SK-N-SH (cell line): ENCODE measurements around the gene DERL2. TPM values are rescaled to one million over a fixed set of nuclear protein-coding genes. Genes with fewer than 3 reads are reported as not detected.

Experiments
- CTCF ChIA-PET: fragments of 300-600, 350-600 bp; formaldehyde crosslinking; extraction: SDS; loops from one replicate; lab custom pipeline; 2021; lab: Yijun Ruan, JAX
- POLR2A ChIA-PET: fragments of 350-600 bp; sonication (Branson Sonifier 250); formaldehyde crosslinking; extraction: SDS; loops from one replicate; lab custom pipeline; 2020; ENCODE audit warnings: antibody characterized with exemption, inconsistent platforms; lab: Yijun Ruan, JAX
- DNase-seq: peaks from one replicate; pipeline ENCODE4 v3.0.0; 2012
- H2AFZ ChIP-seq: fragments of 200-600 bp; sonication (generic); 2 replicates; pipeline ENCODE4 v1.8.1; 2016; ENCODE audit warnings: antibody characterized with exemption, mild to moderate bottlenecking, low read depth
- H3F3A ChIP-seq: fragments of 200-600 bp; sonication (generic); replicated peaks from 2 replicates; pipeline ENCODE3; 2016; ENCODE audit warnings: antibody characterized with exemption, mild to moderate bottlenecking; ENCODE audit not compliant: insufficient read depth
- H3K27ac ChIP-seq, 2 experiments: fragments of 200-500 bp in 1 of 2; fragments of 200-600 bp in 1 of 2; sonication (Bioruptor generic) in 1 of 2; sonication (generic), shearing (Covaris generic) in 1 of 2; 2 replicates each; pipeline versions ENCODE4 v1.5.1 to v1.6.1; 2014 to 2016; ENCODE audit warnings: low read depth in 2 of 2, inconsistent platforms in 1 of 2, low read length in 1 of 2, mild to moderate bottlenecking in 1 of 2, mixed read lengths in 1 of 2
- H3K27me3 ChIP-seq: fragments of 200-600 bp; sonication (generic), shearing (Covaris generic); 2 replicates; pipeline ENCODE4 v1.6.1; 2016; ENCODE audit warnings: mixed run types; ENCODE audit not compliant: insufficient read depth
- H3K36me3 ChIP-seq, 2 experiments: fragments of 200-500 bp in 1 of 2; fragments of 200-600 bp in 1 of 2; sonication (Bioruptor generic) in 1 of 2; sonication (generic) in 1 of 2; replicated peaks in 1 of 2; 2 replicates each; pipeline versions ENCODE3 to v1.5.1; 2014 to 2016; ENCODE audit warnings: low read length in 1 of 2, mild to moderate bottlenecking in 1 of 2; ENCODE audit not compliant: insufficient read depth in 2 of 2, control insufficient read depth in 1 of 2
- H3K4me1 ChIP-seq, 2 experiments: fragments of 200-500 bp in 1 of 2; fragments of 200-600 bp in 1 of 2; sonication (Bioruptor generic) in 1 of 2; sonication (generic), shearing (Covaris generic) in 1 of 2; 2 replicates each; pipeline versions ENCODE4 v1.5.1 to v1.6.1; 2014 to 2016; ENCODE audit warnings: low read depth in 1 of 2, low read length in 1 of 2, mixed run types in 1 of 2; ENCODE audit not compliant: insufficient read depth in 2 of 2, control insufficient read depth in 1 of 2
- H3K4me2 ChIP-seq: fragments of 200-600 bp; sonication (generic), shearing (Covaris generic); 2 replicates; pipeline ENCODE4 v1.6.1; 2017; ENCODE audit warnings: mixed run types
- H3K4me3 ChIP-seq, 2 experiments: fragments of 200-500 bp in 1 of 2; fragments of 200-600 bp in 1 of 2; sonication (Bioruptor generic) in 1 of 2; sonication (generic), shearing (Covaris generic) in 1 of 2; 2 replicates each; pipeline versions ENCODE4 v1.5.1 to v1.8.1; 2014 to 2016; ENCODE audit warnings: low read depth in 2 of 2, inconsistent platforms in 1 of 2, low read length in 1 of 2, mild to moderate bottlenecking in 1 of 2, mixed read lengths in 1 of 2, moderate library complexity in 1 of 2
- H3K79me2 ChIP-seq: fragments of 200-600 bp; sonication (generic); 2 replicates; pipeline ENCODE4 v1.8.1; 2017; ENCODE audit warnings: mild to moderate bottlenecking; ENCODE audit not compliant: insufficient read depth
- H3K9ac ChIP-seq: fragments of 200-600 bp; sonication (generic); 2 replicates; pipeline ENCODE4 v1.6.1; 2017; ENCODE audit warnings: mixed run types
- H3K9me2 ChIP-seq: fragments of 200-600 bp; sonication (generic); 2 replicates; pipeline ENCODE4 v1.6.1; 2017; ENCODE audit warnings: mixed run types
- H3K9me3 ChIP-seq: fragments of 200-600 bp; sonication (generic); 2 replicates; pipeline ENCODE4 v1.6.1; 2017; ENCODE audit warnings: mixed run types, mild to moderate bottlenecking, moderate library complexity
- H4K20me1 ChIP-seq: fragments of 200-600 bp; sonication (generic); 2 replicates; pipeline ENCODE4 v1.6.1; 2017; ENCODE audit warnings: mild to moderate bottlenecking, mixed run types; ENCODE audit not compliant: insufficient read depth
- FOSL2 ChIP-seq: IDR thresholded peaks from 2 replicates; pipeline ENCODE4 v1.4.0; 2012; ENCODE audit warnings: low read depth, mild to moderate bottlenecking, moderate library complexity, borderline replicate concordance
- FOXJ3 ChIP-seq: sonication (generic); formaldehyde crosslinking; IDR thresholded peaks from 2 replicates; pipeline ENCODE4 v1.5.1; 2020; ENCODE audit warnings: mild to moderate bottlenecking, missing genetic modification reagents
- FOXM1 ChIP-seq: IDR thresholded peaks from 2 replicates; pipeline ENCODE4 v1.4.0; 2012; ENCODE audit warnings: low read depth, mild to moderate bottlenecking
- GABPA ChIP-seq: IDR thresholded peaks from 2 replicates; pipeline ENCODE4 v1.4.0; 2012; ENCODE audit warnings: low read depth, mild to moderate bottlenecking
- MEF2A ChIP-seq: IDR thresholded peaks from 2 replicates; pipeline ENCODE4 v1.4.0; 2012; ENCODE audit warnings: low read depth, borderline replicate concordance
- NFIC ChIP-seq: IDR thresholded peaks from 2 replicates; pipeline ENCODE4 v1.4.0; 2012; ENCODE audit warnings: borderline replicate concordance
- PBX3 ChIP-seq: IDR thresholded peaks from 2 replicates; pipeline ENCODE4; 2012
- SIN3A ChIP-seq: IDR thresholded peaks from 2 replicates; pipeline ENCODE4 v1.6.1; 2012; ENCODE audit warnings: low read depth, mild to moderate bottlenecking, low read length, moderate library complexity, borderline replicate concordance
- SMC3 ChIP-seq: IDR thresholded peaks from 2 replicates; pipeline ENCODE4 v1.6.1; 2012; ENCODE audit warnings: low read depth, low read length, improper control_type of control experiment
- WGBS: methylation state at CpG from one replicate; pipeline ENCODE4 v1.1.6; 2017; ENCODE audit warnings: low lambda C conversion rate; 5-methylcytosine and 5-hydroxymethylcytosine counted together
- polyA plus RNA-seq, 3 experiments: library from polyadenylated mRNA; depleted of rRNA; stranded (reverse); fragments of >200 nt; gene quantifications; 2 replicates each; pipeline ENCODE4 v1.2.3, GENCODE V29; 2012
- TF ChIP-seq, protein P1 (sequence below): IDR thresholded peaks from 2 replicates; pipeline ENCODE4 v1.4.0; 2012; ENCODE audit warnings: low read depth, borderline replicate concordance
- TF ChIP-seq, protein P2 (sequence below): fragments of 150-350 bp; IDR thresholded peaks from 2 replicates; pipeline ENCODE4 v1.6.1; 2016; ENCODE audit warnings: mild to moderate bottlenecking, low read depth, low read length
- TF ChIP-seq, protein P3 (sequence below): IDR thresholded peaks from 2 replicates; pipeline ENCODE4 v1.4.0; 2012; ENCODE audit warnings: low read depth, borderline replicate concordance
- TF ChIP-seq, protein P4 (sequence below): IDR thresholded peaks from 2 replicates; pipeline ENCODE4 v1.6.1; 2012; ENCODE audit warnings: mild to moderate bottlenecking, low read depth, low read length, moderate library complexity

Gene DERL2
- polyA plus RNA-seq, 1 of the 3 experiments (the other 2 are of a cell fraction): 42.5 TPM

DNA sequence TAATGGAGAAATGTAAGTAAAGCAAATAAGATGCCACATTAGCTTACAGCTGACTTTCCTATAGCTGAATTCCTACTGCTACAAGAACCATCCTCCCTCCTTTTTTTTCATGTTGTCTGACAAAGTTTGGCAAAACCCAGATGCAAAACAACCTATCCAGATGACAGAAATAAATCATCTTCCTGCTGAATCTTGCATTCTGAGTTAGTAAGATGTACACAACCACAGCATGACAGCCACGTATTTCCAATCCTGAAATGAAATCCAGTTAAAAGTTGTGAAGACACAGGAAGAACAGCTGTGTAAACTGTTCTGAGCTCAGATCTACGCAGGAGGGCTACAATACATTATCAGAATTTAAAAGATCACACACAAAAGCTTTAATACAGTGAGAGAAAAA, 12.1 kb downstream of the DERL2 start:
- Histone ChIP-seq H3K27ac (no peak overlapping the region), H3K4me2 (no peak overlapping the region), H3K4me3 (no peak overlapping the region), H3F3A (peaks cover 33% of the 10 kb centered on the region), H3K4me1 (no peaks in the 10 kb centered on the region), H3K9ac (no peak overlapping the region), H3K27me3 (no peaks in the 10 kb centered on the region), H3K9me3 (no peaks in the 10 kb centered on the region), H3K9me2 (no peaks in the 10 kb centered on the region), H2AFZ (no peak overlapping the region), H4K20me1 (no peaks in the 10 kb centered on the region), H3K36me3 (peaks cover 69 to 74% of the 10 kb centered on the region in 2 experiments), H3K79me2 (peaks cover 23% of the 10 kb centered on the region)
- no peak for DNase-seq
- TF ChIP-seq FOSL2: no peak
- TF ChIP-seq PBX3: no peak
- no peak for TF ChIP-seq MEF2A
- TF ChIP-seq, protein P1, sequence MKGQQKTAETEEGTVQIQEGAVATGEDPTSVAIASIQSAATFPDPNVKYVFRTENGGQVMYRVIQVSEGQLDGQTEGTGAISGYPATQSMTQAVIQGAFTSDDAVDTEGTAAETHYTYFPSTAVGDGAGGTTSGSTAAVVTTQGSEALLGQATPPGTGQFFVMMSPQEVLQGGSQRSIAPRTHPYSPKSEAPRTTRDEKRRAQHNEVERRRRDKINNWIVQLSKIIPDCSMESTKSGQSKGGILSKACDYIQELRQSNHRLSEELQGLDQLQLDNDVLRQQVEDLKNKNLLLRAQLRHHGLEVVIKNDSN: no peak
- TF ChIP-seq, protein P2, sequence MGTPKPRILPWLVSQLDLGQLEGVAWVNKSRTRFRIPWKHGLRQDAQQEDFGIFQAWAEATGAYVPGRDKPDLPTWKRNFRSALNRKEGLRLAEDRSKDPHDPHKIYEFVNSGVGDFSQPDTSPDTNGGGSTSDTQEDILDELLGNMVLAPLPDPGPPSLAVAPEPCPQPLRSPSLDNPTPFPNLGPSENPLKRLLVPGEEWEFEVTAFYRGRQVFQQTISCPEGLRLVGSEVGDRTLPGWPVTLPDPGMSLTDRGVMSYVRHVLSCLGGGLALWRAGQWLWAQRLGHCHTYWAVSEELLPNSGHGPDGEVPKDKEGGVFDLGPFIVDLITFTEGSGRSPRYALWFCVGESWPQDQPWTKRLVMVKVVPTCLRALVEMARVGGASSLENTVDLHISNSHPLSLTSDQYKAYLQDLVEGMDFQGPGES: no peak
- TF ChIP-seq, protein P3, sequence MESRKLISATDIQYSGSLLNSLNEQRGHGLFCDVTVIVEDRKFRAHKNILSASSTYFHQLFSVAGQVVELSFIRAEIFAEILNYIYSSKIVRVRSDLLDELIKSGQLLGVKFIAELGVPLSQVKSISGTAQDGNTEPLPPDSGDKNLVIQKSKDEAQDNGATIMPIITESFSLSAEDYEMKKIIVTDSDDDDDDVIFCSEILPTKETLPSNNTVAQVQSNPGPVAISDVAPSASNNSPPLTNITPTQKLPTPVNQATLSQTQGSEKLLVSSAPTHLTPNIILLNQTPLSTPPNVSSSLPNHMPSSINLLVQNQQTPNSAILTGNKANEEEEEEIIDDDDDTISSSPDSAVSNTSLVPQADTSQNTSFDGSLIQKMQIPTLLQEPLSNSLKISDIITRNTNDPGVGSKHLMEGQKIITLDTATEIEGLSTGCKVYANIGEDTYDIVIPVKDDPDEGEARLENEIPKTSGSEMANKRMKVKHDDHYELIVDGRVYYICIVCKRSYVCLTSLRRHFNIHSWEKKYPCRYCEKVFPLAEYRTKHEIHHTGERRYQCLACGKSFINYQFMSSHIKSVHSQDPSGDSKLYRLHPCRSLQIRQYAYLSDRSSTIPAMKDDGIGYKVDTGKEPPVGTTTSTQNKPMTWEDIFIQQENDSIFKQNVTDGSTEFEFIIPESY: no peak
- no peak for TF ChIP-seq SIN3A
- no peak for TF ChIP-seq FOXM1
- no peak for TF ChIP-seq NFIC
- no peak for TF ChIP-seq FOXJ3 (CRISPR knock-in tag)
- TF ChIP-seq, protein P4, sequence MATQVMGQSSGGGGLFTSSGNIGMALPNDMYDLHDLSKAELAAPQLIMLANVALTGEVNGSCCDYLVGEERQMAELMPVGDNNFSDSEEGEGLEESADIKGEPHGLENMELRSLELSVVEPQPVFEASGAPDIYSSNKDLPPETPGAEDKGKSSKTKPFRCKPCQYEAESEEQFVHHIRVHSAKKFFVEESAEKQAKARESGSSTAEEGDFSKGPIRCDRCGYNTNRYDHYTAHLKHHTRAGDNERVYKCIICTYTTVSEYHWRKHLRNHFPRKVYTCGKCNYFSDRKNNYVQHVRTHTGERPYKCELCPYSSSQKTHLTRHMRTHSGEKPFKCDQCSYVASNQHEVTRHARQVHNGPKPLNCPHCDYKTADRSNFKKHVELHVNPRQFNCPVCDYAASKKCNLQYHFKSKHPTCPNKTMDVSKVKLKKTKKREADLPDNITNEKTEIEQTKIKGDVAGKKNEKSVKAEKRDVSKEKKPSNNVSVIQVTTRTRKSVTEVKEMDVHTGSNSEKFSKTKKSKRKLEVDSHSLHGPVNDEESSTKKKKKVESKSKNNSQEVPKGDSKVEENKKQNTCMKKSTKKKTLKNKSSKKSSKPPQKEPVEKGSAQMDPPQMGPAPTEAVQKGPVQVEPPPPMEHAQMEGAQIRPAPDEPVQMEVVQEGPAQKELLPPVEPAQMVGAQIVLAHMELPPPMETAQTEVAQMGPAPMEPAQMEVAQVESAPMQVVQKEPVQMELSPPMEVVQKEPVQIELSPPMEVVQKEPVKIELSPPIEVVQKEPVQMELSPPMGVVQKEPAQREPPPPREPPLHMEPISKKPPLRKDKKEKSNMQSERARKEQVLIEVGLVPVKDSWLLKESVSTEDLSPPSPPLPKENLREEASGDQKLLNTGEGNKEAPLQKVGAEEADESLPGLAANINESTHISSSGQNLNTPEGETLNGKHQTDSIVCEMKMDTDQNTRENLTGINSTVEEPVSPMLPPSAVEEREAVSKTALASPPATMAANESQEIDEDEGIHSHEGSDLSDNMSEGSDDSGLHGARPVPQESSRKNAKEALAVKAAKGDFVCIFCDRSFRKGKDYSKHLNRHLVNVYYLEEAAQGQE: no peak
- TF ChIP-seq GABPA: no peak
- TF ChIP-seq SMC3: no peak
- POLR2A ChIA-PET: interaction anchor here (2.0 kb wide), 1 partner anchor 13 kb away, joined by 5 read pairs; the partner anchor contains the start of genes DERL2 and MIS12
- CTCF ChIA-PET: interaction anchor here (1.2 to 2.4 kb wide), 3 partner anchors 11 to 35 kb away, joined by 3 to 7 read pairs (median 4); partner anchors contain the start of genes C1QBP, DERL2 and MIS12
- 98% methylated on average over 2 of the region's 2 CpGs for WGBS
